ENCODE data around the gene ZNF160. TPM values are rescaled to one million over a fixed set of nuclear protein-coding genes. Genes with fewer than 3 reads are reported as not detected.
"Not testable (repeated sequence)": the region's sequence is repeated elsewhere in the genome, so short reads cannot be mapped to it uniquely, and the experiment has no call there.

The ZNF160 gene
- total and polyA plus RNA-seq, 2 donors, result 28.0 to 60.1 TPM

DNA sequence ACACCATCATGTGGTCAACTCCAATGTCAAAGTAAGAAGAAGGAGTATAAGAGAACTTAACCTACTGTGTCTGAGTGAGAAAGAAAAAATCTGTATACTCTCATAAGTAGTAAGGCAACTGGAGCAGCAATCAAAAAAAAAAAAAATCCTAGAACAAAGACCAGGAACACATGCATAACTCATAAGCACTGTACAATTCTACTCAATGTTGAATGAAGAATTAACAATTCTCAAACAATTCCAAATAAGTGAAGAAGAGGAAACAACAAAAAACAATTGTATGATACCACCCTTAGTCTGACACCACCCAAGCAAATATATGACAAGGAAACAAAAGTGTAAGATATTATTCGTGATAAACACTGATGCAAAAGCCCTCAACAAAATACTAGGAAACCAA, 24.6 kb downstream of the ZNF160 start:
- 77% methylated on average over 1 of the region's 1 CpG for WGBS
- Histone ChIP-seq H3K4me3 (ENCODE audit: low read depth, low read length) (no peak overlapping the region), H3K36me3 (ENCODE audit: insufficient read depth) (peaks cover 1% of the 10 kb centered on the region), H3K27ac (ENCODE audit: low read depth) (no peak overlapping the region), H3K4me1 (ENCODE audit: insufficient read depth) (no peaks in the 10 kb centered on the region)
- no peak for DNase-seq (ENCODE audit: extremely low spot score)

DNA sequence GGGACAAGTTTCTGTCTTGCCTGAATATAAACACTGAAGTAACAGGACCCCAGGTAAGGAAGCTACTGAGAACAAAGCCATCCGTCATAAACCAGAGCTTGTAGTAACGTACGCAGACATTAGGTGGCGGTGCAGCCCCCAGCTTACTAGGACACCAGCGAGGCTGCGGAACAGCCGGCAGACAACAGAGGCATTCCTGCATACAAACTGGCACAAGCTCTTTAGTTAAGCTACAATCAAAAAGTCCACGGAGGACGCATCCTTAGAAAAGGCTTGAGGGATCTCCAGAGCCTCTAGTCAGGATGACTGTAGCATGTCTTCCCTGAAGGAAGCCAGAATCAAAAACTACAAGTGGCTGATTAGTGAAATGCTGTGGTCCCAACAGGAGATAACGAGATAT, 26.2 kb downstream of the ZNF160 start:
- no peak for DNase-seq (ENCODE audit: extremely low spot score)
- Histone ChIP-seq H3K4me3 (ENCODE audit: low read depth, low read length) (no peak overlapping the region), H3K4me1 (ENCODE audit: insufficient read depth) (no peaks in the 10 kb centered on the region), H3K27ac (ENCODE audit: low read depth) (no peak overlapping the region), H3K36me3 (ENCODE audit: insufficient read depth) (peaks cover 5% of the 10 kb centered on the region)
- 24% methylated on average over 10 of the region's 10 CpGs for WGBS

DNA sequence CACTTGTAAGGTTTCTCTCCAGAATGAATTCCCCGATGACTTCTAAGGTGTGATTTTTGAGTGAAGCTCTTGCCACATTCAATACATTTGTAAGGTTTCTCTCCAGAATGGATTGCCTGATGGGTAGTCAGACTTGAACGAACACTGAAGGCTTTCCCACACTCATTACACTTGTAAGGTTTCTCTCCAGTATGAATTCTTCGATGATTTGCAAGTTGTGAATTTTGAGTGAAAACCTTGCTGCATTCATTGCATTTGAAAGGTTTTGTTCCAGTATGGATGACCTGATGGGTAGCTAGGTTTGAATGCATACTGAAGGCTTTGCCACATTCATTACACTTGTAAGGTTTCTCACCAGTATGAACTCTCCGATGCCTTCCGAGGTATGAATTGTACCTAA, 34.4 kb downstream of the ZNF160 start:
- Histone ChIP-seq H3K4me1 (ENCODE audit: insufficient read depth) (no peaks in the 10 kb centered on the region), H3K27ac (ENCODE audit: low read depth) (no peak overlapping the region), H3K4me3 (ENCODE audit: low read depth, low read length) (no peak overlapping the region), H3K36me3 (ENCODE audit: insufficient read depth) (peaks cover 24% of the 10 kb centered on the region)
- no peak for DNase-seq (ENCODE audit: extremely low spot score)
- 98% methylated on average over 5 of the region's 5 CpGs for WGBS

DNA sequence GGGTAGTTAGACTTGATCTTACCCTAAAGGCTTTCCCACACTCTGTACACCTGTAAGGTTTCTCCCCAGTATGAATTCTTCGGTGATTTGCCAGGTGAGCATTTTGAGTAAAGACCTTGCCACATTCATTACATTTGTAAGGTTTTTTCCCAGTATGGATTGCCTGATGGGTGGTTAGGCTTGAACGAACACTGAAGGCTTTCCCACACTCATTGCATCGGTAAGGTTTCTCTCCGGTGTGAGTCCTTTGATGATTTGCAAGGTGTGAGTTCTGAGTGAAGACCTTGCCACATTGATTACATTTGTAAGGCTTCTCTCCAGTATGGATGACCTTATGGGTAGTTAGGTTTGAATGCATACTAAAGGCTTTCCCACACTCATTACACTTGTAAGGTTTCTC, 35.0 kb downstream of the ZNF160 start:
- Histone ChIP-seq H3K4me1 (ENCODE audit: insufficient read depth) (no peaks in the 10 kb centered on the region), H3K36me3 (ENCODE audit: insufficient read depth) (peaks cover 23% of the 10 kb centered on the region), H3K4me3 (ENCODE audit: low read depth, low read length) (no peak overlapping the region), H3K27ac (ENCODE audit: low read depth) (no peak overlapping the region)
- WGBS, result 97% methylated on average over 4 of the region's 4 CpGs
- no peak for DNase-seq (ENCODE audit: extremely low spot score)

DNA sequence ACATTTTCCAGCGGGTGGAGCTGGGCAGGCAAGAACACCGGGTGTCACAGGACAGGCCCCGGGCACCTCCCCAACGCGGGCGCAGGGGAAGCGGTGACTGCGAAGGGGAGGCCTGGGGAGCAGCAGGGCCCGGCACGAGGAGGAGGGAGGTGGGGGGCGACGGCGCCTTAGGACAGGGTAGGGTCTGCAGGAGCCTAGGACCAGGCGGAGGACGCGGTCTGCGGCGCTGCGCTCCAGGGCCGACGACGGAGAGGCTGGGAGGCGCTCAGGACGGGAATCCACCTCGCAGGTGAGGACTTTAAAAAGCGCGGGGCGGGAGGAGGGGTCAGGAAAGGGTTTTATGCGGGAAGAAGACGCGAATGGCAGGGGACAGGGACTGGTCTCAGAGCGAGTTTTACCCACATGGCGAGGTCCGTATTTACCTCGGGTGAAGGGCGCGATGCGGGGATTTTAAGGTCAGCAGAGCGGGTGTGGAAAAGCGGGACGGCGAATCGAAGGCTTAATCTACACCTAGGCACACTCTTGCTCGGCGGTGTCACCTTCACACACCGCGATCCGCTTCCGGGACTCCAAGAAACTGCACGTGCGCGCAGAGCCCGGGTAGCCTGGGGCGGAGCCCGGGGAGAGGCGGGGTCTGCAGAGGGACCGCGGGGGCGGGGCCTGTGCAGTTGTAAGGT, 45.2 kb downstream of the ZNF160 start:
- Histone ChIP-seq H3K4me3 (ENCODE audit: low read depth, low read length) (no peak overlapping the region), H3K4me1 (ENCODE audit: insufficient read depth) (no peaks in the 10 kb centered on the region), H3K27ac (ENCODE audit: low read depth) (no peak overlapping the region), H3K36me3 (ENCODE audit: insufficient read depth) (no peaks in the 10 kb centered on the region)
- WGBS, result 1% methylated on average over 59 of the region's 59 CpGs
- DNase-seq (ENCODE audit: extremely low spot score), result no peak

- H3K36me3 ChIP-seq (ENCODE audit: insufficient read depth), result no peaks in the 10 kb centered on the region
- H3K4me3 ChIP-seq (ENCODE audit: low read depth, low read length), result no peak overlapping the region
- no peak for DNase-seq (ENCODE audit: extremely low spot score)
- H3K4me1 ChIP-seq (ENCODE audit: insufficient read depth), result no peaks in the 10 kb centered on the region
- no peak overlapping the region for H3K27ac ChIP-seq (ENCODE audit: low read depth)
- WGBS, result 33% methylated on average over 2 of the region's 2 CpGs
Observed at GRCh38 chr19:53055117-53055516, 48.1 kb downstream of the ZNF160 start.

DNA sequence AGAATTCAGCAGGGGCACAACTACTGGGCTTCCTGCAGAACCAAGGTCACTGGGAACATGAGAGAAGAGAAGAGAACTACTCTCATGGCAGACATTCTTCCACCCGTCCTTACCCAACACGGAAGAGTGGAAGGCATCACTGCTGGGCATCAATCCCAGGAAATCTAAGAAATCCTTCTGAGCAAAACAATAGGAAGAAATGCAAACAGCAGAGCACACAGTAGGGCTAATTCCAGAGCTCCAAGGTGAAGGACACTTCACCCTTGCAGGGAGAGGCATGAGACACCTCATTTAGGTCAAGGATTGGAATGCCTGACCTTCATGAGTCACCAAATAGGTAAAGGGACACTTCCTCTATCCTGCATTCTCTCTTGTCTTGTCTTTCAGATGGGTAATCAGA, 55.8 kb downstream of the ZNF160 start:
- H3K4me1 ChIP-seq (ENCODE audit: insufficient read depth), result no peaks in the 10 kb centered on the region
- WGBS, result 91% methylated on average over 2 of the region's 2 CpGs
- H3K4me3 ChIP-seq (ENCODE audit: low read depth, low read length), result no peak overlapping the region
- no peak for DNase-seq (ENCODE audit: extremely low spot score)
- no peak overlapping the region for H3K27ac ChIP-seq (ENCODE audit: low read depth)
- H3K36me3 ChIP-seq (ENCODE audit: insufficient read depth), result no peaks in the 10 kb centered on the region

DNA sequence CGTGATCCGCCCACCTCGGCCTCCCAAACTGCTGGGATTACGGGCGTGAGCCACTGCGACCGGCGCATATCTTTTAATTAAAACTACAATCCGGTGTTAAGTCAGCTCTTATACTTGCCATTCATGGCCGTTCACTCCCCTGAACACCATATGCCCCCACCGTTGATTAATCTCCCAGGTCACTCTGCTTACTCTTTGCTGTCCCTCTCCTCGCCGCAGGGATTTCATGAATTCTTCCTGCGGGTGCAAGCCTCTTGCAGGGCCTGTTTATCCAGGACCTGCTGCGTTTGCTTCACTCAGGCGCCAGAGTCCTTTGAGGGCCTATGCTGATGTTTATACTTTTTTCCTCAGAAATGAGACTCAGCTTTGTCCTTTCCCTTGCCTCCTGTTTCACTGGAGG, 57.7 kb downstream of the ZNF160 start:
- 84% methylated on average over 16 of the region's 16 CpGs for WGBS
- Histone ChIP-seq H3K4me3 (ENCODE audit: low read depth, low read length) (no peak overlapping the region), H3K27ac (ENCODE audit: low read depth) (no peak overlapping the region), H3K36me3 (ENCODE audit: insufficient read depth) (no peaks in the 10 kb centered on the region), H3K4me1 (ENCODE audit: insufficient read depth) (no peaks in the 10 kb centered on the region)
- DNase-seq (ENCODE audit: extremely low spot score), result no peak

GRCh38 chr19:53041366-53041765, 61.9 kb downstream of the ZNF160 start:
- H3K27ac ChIP-seq (ENCODE audit: low read depth), result no peak overlapping the region
- no peaks in the 10 kb centered on the region for H3K36me3 ChIP-seq (ENCODE audit: insufficient read depth)
- H3K4me1 ChIP-seq (ENCODE audit: insufficient read depth), result no peaks in the 10 kb centered on the region
- no peak overlapping the region for H3K4me3 ChIP-seq (ENCODE audit: low read depth, low read length)
- 74% methylated on average over 1 of the region's 1 CpG for WGBS
- DNase-seq (ENCODE audit: extremely low spot score), result no peak

- 10% methylated on average over 52 of the region's 52 CpGs for WGBS
- no peak overlapping the region for H3K4me3 ChIP-seq (ENCODE audit: low read depth, low read length)
- no peak for DNase-seq (ENCODE audit: extremely low spot score)
- H3K36me3 ChIP-seq (ENCODE audit: insufficient read depth), result no peaks in the 10 kb centered on the region
- H3K4me1 ChIP-seq (ENCODE audit: insufficient read depth), result no peaks in the 10 kb centered on the region
- no peak overlapping the region for H3K27ac ChIP-seq (ENCODE audit: low read depth)
Observed at GRCh38 chr19:53037101-53038097, 65.8 kb downstream of the ZNF160 start.

GRCh38 chr19:53034948-53035675, 68.1 kb downstream of the ZNF160 start:
- Histone ChIP-seq H3K4me3 (ENCODE audit: low read depth, low read length) (no peak overlapping the region), H3K4me1 (ENCODE audit: insufficient read depth) (no peaks in the 10 kb centered on the region), H3K27ac (ENCODE audit: low read depth) (no peak overlapping the region), H3K36me3 (ENCODE audit: insufficient read depth) (no peaks in the 10 kb centered on the region)
- 63% methylated on average over 4 of the region's 4 CpGs for WGBS
- DNase-seq (ENCODE audit: extremely low spot score), result no peak

DNA sequence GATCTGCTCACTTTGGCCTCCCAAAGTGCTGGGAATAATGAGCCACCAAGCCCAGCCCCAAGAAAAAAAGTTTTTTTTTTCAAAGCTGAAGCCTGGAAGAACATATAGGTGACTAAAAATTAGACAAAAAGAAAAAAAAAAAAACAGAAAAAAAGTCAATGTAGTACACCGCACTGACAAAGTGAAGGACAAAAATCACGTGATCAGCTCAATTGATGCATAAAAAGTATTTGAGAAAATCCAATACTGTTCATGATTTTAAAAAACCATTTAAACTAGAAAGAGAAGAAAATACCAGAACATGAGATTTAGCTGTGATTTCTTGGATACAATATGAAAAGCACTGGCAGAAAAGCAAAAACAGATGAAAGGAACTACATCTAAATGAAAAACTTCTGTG, 69.2 kb downstream of the ZNF160 start:
- H3K27ac ChIP-seq (ENCODE audit: low read depth), result no peak overlapping the region
- H3K36me3 ChIP-seq (ENCODE audit: insufficient read depth), result no peaks in the 10 kb centered on the region
- WGBS, result 94% methylated on average over 2 of the region's 2 CpGs
- no peak for DNase-seq (ENCODE audit: extremely low spot score)
- H3K4me3 ChIP-seq (ENCODE audit: low read depth, low read length), result no peak overlapping the region
- no peaks in the 10 kb centered on the region for H3K4me1 ChIP-seq (ENCODE audit: insufficient read depth)

DNA sequence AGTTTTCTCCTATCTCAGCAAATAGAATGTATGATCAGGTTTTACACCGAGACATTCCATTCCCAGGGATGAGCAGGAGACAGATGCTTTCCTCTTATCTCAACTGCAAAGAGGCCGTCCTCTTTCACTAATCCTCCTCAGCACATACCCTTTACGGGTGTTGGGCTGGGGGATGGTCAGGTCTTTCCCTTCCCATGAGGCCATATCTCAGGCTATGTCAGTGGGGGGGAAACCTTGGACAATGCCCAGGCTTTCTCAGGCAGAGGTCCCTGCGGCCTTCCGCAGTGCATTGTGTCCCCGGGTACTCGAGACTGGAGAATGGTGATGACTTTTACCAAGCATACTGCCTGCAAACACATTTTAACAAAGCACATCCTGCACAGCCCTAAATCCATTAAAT, 74.9 kb downstream of the ZNF160 start:
- WGBS, result 27% methylated on average over 6 of the region's 7 CpGs
- H3K36me3 ChIP-seq (ENCODE audit: insufficient read depth); DNase-seq (ENCODE audit: extremely low spot score); H3K27ac ChIP-seq (ENCODE audit: low read depth); H3K4me1 ChIP-seq (ENCODE audit: insufficient read depth); H3K4me3 ChIP-seq (ENCODE audit: low read depth, low read length): not testable (repeated sequence)

Data from urinary bladder (tissue), 4 donors.